Measurements from ENCODE around the gene COL23A1. TPM values are rescaled to one million over a fixed set of nuclear protein-coding genes. Genes with fewer than 3 reads are reported as not detected.

COL23A1 gene
- total and polyA plus RNA-seq, 2 of the 8 experiments (the other 6 are each of a cell fraction or from before 2014, with no cell fraction given), result 3.1 to 4.7 TPM

GRCh38 chr5:178192787-178193186 is 397.4 kb downstream of the COL23A1 start:
- H3K9me3 ChIP-seq (ENCODE audit: insufficient read depth in 2 of 2, low read depth in 1 of 2, low read length in 1 of 2), result peaks cover 0 to 8% of the 10 kb centered on the region in 2 experiments; a peak in 2 of 4 replicates
- no peak overlapping the region for H3K27ac ChIP-seq (ENCODE audit: low read depth, low read length)
- H3K18ac ChIP-seq (ENCODE audit: extremely low read depth, low read length), result no peak overlapping the region
- no peaks in the 10 kb centered on the region for H4K20me1 ChIP-seq (replicated peaks in 1 of 2; ENCODE audit: control insufficient read depth in 1 of 2, insufficient read depth in 2 of 2, low read length in 2 of 2)
- no peak overlapping the region for H3K14ac ChIP-seq (ENCODE audit: insufficient read length)
- H3K4ac ChIP-seq (replicated peaks; ENCODE audit: insufficient read length, low read depth, low read length), result no peak overlapping the region
- TF ChIP-seq EZH2 (IDR thresholded peaks at IDR 0.05; ENCODE audit: low read depth, low read length, severe bottlenecking), result no peak
- TF ChIP-seq CBX8 (IDR thresholded peaks at IDR 0.05; ENCODE audit: borderline replicate concordance, low read depth, low read length), result no peak
- TF ChIP-seq FOSL1 (IDR thresholded peaks at IDR 0.05; ENCODE audit: insufficient read depth, low read depth, low read length), result no peak
- TF ChIP-seq KDM1A (IDR thresholded peaks at IDR 0.05; ENCODE audit: borderline replicate concordance, low read length), result no peak
- H3K79me2 ChIP-seq (ENCODE audit: control insufficient read depth in 1 of 2, insufficient read depth in 2 of 2, low read length in 2 of 2), result no peaks in the 10 kb centered on the region
- no peak for FAIRE-seq
- H3K23me2 ChIP-seq (ENCODE audit: low read depth, low read length), result no peaks in the 10 kb centered on the region
- H3K23ac ChIP-seq (ENCODE audit: insufficient read length), result no peak overlapping the region
- CTCF ChIA-PET (ENCODE audit: partially characterized antibody), result interaction anchor here (0.5 to 1.6 kb wide), 3 partner anchors 8 to 10 kb away, joined by 3 read pairs; no protein-coding TSS in a partner anchor
- no peak overlapping the region for H2BK120ac ChIP-seq (replicated peaks; ENCODE audit: low read depth, low read length)
- H3K36me3 ChIP-seq (ENCODE audit: control insufficient read depth in 2 of 4, insufficient read depth in 4 of 4, low read length in 3 of 4), result no peaks in the 10 kb centered on the region
- H3K79me1 ChIP-seq (ENCODE audit: low read depth, low read length), result no peaks in the 10 kb centered on the region
- no peaks in the 10 kb centered on the region; a peak in 1 of 7 replicates for H3K27me3 ChIP-seq (replicated peaks in 1 of 4; ENCODE audit: control insufficient read depth in 3 of 4, extremely low read depth in 1 of 4, insufficient read depth in 3 of 4, low read length in 3 of 4)
- no peak for DNase-seq (ENCODE audit: low read depth in 1 of 2, low spot score in 2 of 2)
- no peak overlapping the region for H2BK15ac ChIP-seq (ENCODE audit: low read length)
- no peak overlapping the region for H2BK12ac ChIP-seq (ENCODE audit: low read depth, low read length)
- no peak overlapping the region for H4K91ac ChIP-seq (replicated peaks; ENCODE audit: insufficient read length, low read length)
- no peak overlapping the region for H4K8ac ChIP-seq (ENCODE audit: extremely low read depth, insufficient read depth, low read length)
- no peak overlapping the region for H3K4me2 ChIP-seq (ENCODE audit: insufficient read depth in 1 of 2, low read depth in 2 of 2, low read length in 2 of 2)
- POLR2A ChIA-PET (ENCODE audit: partially characterized antibody), result interaction anchor here (31.3 to 38.5 kb wide), 2 partner anchors 9 to 10 kb away, joined by 985 read pairs; partner anchors contain the start of genes GMCL2 and HNRNPAB
- no peak overlapping the region for H2BK5ac ChIP-seq (ENCODE audit: low read depth, low read length)
- no peak overlapping the region for H2AFZ ChIP-seq (ENCODE audit: low read length)
- H4K5ac ChIP-seq (ENCODE audit: insufficient read length, low read depth, low read length), result no peak overlapping the region
- no peak overlapping the region for H2BK20ac ChIP-seq (ENCODE audit: low read length)
- no peak overlapping the region for H3K4me3 ChIP-seq (ENCODE audit: extremely low read depth in 1 of 4, insufficient read depth in 2 of 4, low read depth in 3 of 4, low read length in 4 of 4)
- WGBS, 2 experiments (ENCODE audit: extremely low coverage in 1 of 2, insufficient coverage in 1 of 2, insufficient read length in 1 of 2, insufficient replicate concordance in 2 of 2, low coverage in 1 of 2, low lambda C conversion rate in 2 of 2, missing lambda C conversion rate in 1 of 2), result 81% methylated on average over 7 of the region's 7 CpGs; no CpG with 5 or more reads in 1 of the 2 experiments
- no peak overlapping the region for H3K56ac ChIP-seq (replicated peaks; ENCODE audit: insufficient read length, low read depth, low read length)
- no peak overlapping the region for H3K9ac ChIP-seq (replicated peaks in 1 of 4; ENCODE audit: extremely low read depth in 1 of 4, low read depth in 3 of 4, low read length in 3 of 4)
- peaks cover 0 to 10% (median 3%) of the 10 kb centered on the region in 4 experiments; a peak in 3 of 7 replicates for H3K4me1 ChIP-seq (replicated peaks in 1 of 4; ENCODE audit: control insufficient read depth in 3 of 4, insufficient read depth in 4 of 4, low read length in 3 of 4)
- no peak overlapping the region for H2AK5ac ChIP-seq (ENCODE audit: low read depth, low read length)

All from H1 (cell line).